BJ (cell line): ENCODE data around the gene FAAP20. TPM values are rescaled to one million over a fixed set of nuclear protein-coding genes. Genes with fewer than 3 reads are reported as not detected.

Source experiments
- CTCF ChIA-PET: fragments of 350-600 bp; formaldehyde crosslinking; extraction: SDS; loops from one replicate; lab custom pipeline; 2021; ENCODE audit warnings: antibody characterized with exemption, inconsistent platforms; lab: Yijun Ruan, JAX
- POLR2A ChIA-PET: fragments of 300-600 bp; sonication (Branson Sonifier 250); formaldehyde crosslinking; extraction: SDS; loops from one replicate; lab custom pipeline; 2021; ENCODE audit warnings: antibody characterized with exemption; lab: Charles Lee
- DNase-seq: peaks from one replicate; pipeline ENCODE4 v3.0.0-alpha.2; 2011; ENCODE audit warnings: low read depth
- H3K27me3 ChIP-seq: 2 replicates; pipeline ENCODE4 v1.6.0; 2011; ENCODE audit warnings: low read length; ENCODE audit not compliant: control insufficient read depth, insufficient read depth
- H3K36me3 ChIP-seq: 2 replicates; pipeline ENCODE4 v1.5.1; 2011; ENCODE audit warnings: low read length; ENCODE audit not compliant: control insufficient read depth, insufficient read depth
- H3K4me3 ChIP-seq: 2 replicates; pipeline ENCODE4 v1.5.1; 2011; ENCODE audit warnings: low read depth, mild to moderate bottlenecking, control low read depth, low read length
- CTCF ChIP-seq: IDR thresholded peaks from 2 replicates; pipeline ENCODE4 v1.5.1; 2011; ENCODE audit warnings: low read depth, mild to moderate bottlenecking, control low read depth, inconsistent platforms, low read length, moderate library complexity; ENCODE audit not compliant: insufficient read depth
- polyA plus RNA-seq: library from polyadenylated mRNA; depleted of rRNA; stranded (reverse); fragments of >200 nt; gene quantifications from 2 replicates; pipeline ENCODE4 v1.2.3, GENCODE V29; 2011

The FAAP20 gene
- polyA plus RNA-seq, 1 experiment, result 18.7 TPM

DNA sequence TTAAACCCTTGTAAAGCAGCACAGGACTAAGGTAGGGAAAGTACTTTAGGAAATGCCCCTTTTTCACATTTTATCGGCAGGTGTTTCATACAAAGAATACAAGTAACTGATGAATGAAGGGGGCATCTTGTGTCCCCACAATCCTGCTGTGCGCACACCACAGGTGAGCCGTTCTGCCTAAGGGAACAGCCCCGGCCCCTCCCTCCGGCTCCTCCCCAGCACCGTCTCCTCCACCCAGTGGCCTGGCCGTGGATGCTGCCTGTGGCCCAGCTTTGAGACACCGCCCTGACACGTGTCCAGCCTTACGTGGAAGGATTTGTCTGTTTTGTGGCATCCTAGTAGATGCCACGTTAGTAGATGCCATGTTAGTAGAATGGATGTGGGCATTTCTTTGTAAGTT is 12.8 kb downstream of the FAAP20 start:
- no peak overlapping the region for H3K4me3 ChIP-seq
- ChIA-PET POLR2A (no interaction called here), CTCF (interaction anchor here (1.4 kb wide), 1 partner anchor 42 kb away, joined by 3 read pairs; no protein-coding TSS in a partner anchor)

GRCh38 chr1:2181271-2181670 is 13.3 kb downstream of the FAAP20 start:
- TF ChIP-seq CTCF, result no peak
- Histone ChIP-seq H3K36me3 (peaks cover 4% of the 10 kb centered on the region), H3K27me3 (no peaks in the 10 kb centered on the region), H3K4me3 (no peak overlapping the region)
- no peak for DNase-seq
- ChIA-PET POLR2A (no interaction called here), CTCF (no interaction called here)

More for the DNA sequence above, 12.8 kb downstream of the FAAP20 start:
- TF ChIP-seq CTCF, result no peak
- peaks cover 4% of the 10 kb centered on the region for H3K36me3 ChIP-seq
- no peaks in the 10 kb centered on the region for H3K27me3 ChIP-seq
- DNase-seq, result no peak

GRCh38 chr1:2180297-2181245 is 14.0 kb downstream of the FAAP20 start:
- DNase-seq, result no peak
- CTCF ChIA-PET, result interaction anchor here (2.4 kb wide), 1 partner anchor 48 kb away, joined by 6 read pairs; no protein-coding TSS in a partner anchor
- POLR2A ChIA-PET, result no interaction called here
- no peak for TF ChIP-seq CTCF
- H3K36me3 ChIP-seq, result 0 out of 2 replicates have a peak, but pooled peaks cover 2% of the 10 kb centered on the region
- no peak overlapping the region for H3K4me3 ChIP-seq
- H3K27me3 ChIP-seq, result no peaks in the 10 kb centered on the region

GRCh38 chr1:2179283-2180013 is 15.1 kb downstream of the FAAP20 start:
- Histone ChIP-seq H3K4me3 (no peak overlapping the region), H3K27me3 (no peaks in the 10 kb centered on the region), H3K36me3 (no peaks in the 10 kb centered on the region)
- CTCF ChIA-PET, result interaction anchor here (0.6 to 2.4 kb wide), 3 partner anchors 47 to 68 kb away, joined by 3 to 6 read pairs (median 3); no protein-coding TSS in a partner anchor
- no peak for DNase-seq
- TF ChIP-seq CTCF, result no peak
- POLR2A ChIA-PET, result no interaction called here

DNA sequence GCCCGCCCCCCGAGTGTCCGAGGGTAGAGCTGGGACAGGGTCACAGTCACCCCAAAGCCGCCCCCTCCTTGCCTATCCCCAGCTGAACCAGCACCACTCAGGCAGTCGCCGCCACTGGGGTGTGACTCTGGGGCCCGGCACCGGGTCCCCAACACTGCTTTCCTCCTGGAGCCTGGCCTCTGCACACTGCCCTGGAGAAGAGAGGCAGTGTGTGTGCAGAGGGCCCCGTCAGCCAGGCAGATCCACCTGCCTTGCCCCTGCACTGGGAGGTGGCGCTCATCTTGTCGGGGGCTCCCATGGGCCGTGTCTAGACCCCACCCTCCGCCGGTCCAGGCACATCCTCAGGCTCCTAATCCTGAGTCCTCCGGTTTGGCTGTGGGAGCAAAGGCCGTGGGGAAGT is 15.7 kb downstream of the FAAP20 start:
- Histone ChIP-seq H3K36me3 (no peaks in the 10 kb centered on the region), H3K4me3 (no peak overlapping the region), H3K27me3 (no peaks in the 10 kb centered on the region)
- TF ChIP-seq CTCF, result no peak
- POLR2A ChIA-PET, result no interaction called here
- DNase-seq, result no peak
- CTCF ChIA-PET, result interaction anchor here (0.6 to 2.4 kb wide), 3 partner anchors 47 to 67 kb away, joined by 3 to 6 read pairs (median 3); no protein-coding TSS in a partner anchor
